ENCODE data around the gene SEMA5A. TPM values are rescaled to one million over a fixed set of nuclear protein-coding genes. Genes with fewer than 3 reads are reported as not detected.

Gene SEMA5A
- total RNA-seq, 2 experiments from 2014 or later: not detected

DNA sequence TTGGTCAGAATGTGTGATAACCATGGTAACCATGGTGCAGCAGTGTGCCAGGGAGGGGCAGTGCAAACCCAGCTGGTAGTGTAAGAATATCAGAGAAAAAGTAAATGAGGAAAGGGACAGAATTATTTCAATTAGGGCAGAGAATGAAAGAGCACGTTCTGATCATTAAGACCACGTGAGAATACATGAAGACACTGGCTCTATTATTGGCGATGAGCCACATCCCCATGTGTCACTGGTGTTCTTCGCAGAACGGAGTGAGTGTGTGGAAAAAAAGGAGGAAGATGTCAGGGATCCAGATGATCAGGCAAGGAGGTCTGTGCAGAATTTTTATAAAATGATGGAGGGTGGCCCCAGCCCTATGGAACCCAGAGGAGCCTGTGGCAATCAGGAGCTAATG is 315.5 kb downstream of the SEMA5A start:
- CTCF ChIA-PET: no interaction called here
- intact Hi-C loops (cut with micrococcal nuclease): no loop called here

DNA sequence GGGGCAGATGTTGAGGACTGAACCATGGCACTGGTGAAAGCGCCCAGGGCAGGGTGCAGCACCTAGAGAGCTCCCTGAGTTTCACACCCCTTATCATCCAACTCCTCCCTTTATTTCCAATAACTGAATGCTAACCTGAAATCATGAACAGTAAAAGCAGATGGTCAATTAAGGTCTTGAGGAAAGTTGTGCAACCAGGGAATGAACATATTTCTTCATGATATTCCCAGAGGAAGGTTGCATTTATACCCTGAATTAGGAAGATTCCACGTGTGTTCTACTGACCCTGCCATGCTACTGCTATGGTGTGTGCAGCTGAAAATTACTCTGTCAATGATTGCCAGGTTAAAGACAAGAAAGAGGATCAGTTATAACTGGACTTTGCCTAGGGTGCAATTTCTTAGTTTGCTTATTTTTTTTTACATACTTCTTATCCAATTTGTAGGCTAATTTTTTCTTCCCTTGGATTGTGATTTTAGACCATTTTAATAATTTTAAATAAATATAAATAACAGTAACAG is 319.8 kb downstream of the SEMA5A start:
- intact Hi-C loops (cut with micrococcal nuclease): no loop called here
- no peaks in the 10 kb centered on the region for H3K9me3 Mint-ChIP-seq
- CTCF ChIA-PET: no interaction called here

More for the DNA sequence above, 315.5 kb downstream of the SEMA5A start:
- H3K27me3 Mint-ChIP-seq (ENCODE audit: low read depth): no peaks in the 10 kb centered on the region
- peaks cover 1% of the 10 kb centered on the region for H3K9me3 Mint-ChIP-seq
- H3K4me1 Mint-ChIP-seq (ENCODE audit: low read depth): no peaks in the 10 kb centered on the region
- no peak overlapping the region for H3K27ac Mint-ChIP-seq
- H3K4me3 Mint-ChIP-seq: no peak overlapping the region
- peaks cover 2% of the 10 kb centered on the region for H3K36me3 Mint-ChIP-seq (ENCODE audit: low read depth)
- DNase-seq: no peak

DNA sequence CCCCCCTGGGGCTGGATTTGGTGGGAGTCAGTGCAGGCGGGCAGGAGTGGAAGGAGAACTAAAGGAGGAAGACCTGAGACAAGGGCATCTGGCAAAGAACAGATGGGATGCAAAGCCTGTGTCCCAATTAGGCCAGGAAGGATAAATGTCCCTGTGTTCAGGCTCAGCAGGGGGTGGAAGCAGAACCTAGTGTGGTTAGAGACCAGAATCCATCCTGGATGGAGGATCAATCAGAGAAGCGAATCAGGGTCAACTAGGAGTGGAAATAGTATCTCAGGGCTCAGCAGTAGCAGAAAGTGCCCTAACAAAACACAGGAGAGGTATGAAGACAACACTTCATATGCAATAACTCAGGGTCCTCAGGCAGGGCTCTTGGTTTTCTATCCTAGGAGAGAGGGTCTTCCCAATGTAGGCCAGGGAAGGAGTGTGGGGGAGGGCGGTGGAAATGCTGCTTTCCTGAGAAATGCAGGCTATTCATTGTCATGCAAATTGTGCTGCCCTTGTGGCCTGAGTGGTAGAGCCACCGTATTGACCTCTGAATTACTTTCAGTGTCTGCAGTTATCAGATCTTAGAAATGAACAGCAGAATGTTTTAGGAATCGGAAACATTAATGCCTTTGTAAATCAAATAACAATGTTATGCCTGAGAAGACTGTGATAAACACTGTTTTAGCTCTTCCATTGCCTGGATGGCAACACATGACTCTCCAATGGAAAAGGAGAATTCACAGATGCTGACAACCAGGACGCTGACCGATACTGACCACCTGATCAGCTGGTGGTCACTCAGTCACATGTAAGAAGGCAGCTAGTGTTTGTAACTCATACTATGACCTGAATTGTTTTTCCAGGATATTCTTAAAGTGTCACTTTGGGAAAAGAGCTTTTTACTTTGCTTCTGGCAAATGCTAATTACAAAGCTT is 323.6 kb downstream of the SEMA5A start:
- Mint-ChIP-seq H3K9me3 (no peaks in the 10 kb centered on the region), H3K36me3 (ENCODE audit: low read depth) (no peaks in the 10 kb centered on the region), H3K27me3 (ENCODE audit: low read depth) (no peaks in the 10 kb centered on the region), H3K4me3 (no peak overlapping the region), H3K4me1 (ENCODE audit: low read depth) (no peaks in the 10 kb centered on the region), H3K27ac (no peak overlapping the region)
- DNase-seq: no peak
- intact Hi-C loops (cut with micrococcal nuclease): no loop called here
- CTCF ChIA-PET: no interaction called here

More for the DNA sequence above, 319.8 kb downstream of the SEMA5A start:
- Mint-ChIP-seq H3K4me3 (no peak overlapping the region), H3K4me1 (ENCODE audit: low read depth) (no peaks in the 10 kb centered on the region), H3K27me3 (ENCODE audit: low read depth) (no peaks in the 10 kb centered on the region), H3K27ac (no peak overlapping the region), H3K36me3 (ENCODE audit: low read depth) (no peaks in the 10 kb centered on the region)
- DNase-seq: no peak

DNA sequence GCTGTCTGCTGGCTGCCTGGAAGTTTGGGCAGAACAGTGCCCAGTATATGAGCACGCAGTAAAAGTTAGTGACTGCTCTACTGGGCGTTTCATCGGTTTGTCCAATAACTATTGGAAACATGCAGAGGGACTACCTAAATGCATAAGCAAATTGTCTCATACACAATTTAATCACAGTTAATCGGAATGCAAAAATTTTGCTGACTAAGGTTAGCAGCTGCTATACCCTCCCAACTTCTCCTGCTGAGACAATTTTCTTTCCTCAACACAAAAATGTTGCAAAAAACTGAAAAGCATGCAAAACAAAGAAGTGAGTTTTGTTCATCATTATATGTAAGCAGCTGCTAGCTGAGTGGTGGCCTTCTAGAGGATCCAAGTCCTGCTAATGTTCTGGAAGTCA is 327.5 kb downstream of the SEMA5A start:
- H3K4me1 Mint-ChIP-seq (ENCODE audit: low read depth): no peaks in the 10 kb centered on the region
- CTCF ChIA-PET: no interaction called here
- H3K27me3 Mint-ChIP-seq (ENCODE audit: low read depth): no peaks in the 10 kb centered on the region
- H3K9me3 Mint-ChIP-seq: peaks cover 3% of the 10 kb centered on the region
- no peak overlapping the region for H3K27ac Mint-ChIP-seq
- intact Hi-C loops (cut with micrococcal nuclease): no loop called here
- H3K36me3 Mint-ChIP-seq (ENCODE audit: low read depth): no peaks in the 10 kb centered on the region
- no peak overlapping the region for H3K4me3 Mint-ChIP-seq
- no peak for DNase-seq

DNA sequence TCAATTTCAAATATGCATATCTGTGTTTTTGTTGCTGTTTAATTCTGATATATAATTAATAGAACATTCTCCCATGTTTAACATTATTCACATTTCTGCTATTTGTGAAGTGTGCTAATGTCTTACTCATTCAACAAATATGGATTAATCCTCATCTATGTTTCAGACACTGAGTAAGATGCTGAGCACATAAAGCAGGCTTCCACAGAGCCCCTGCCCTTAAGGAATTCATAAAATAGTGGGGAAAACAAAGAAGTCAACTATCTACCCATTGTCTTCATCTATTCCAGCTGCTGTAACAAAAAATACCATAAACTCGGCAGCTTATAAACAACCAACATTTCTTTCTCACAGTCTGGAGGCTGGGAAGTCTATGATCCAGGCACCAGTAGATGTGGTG is 333.3 kb downstream of the SEMA5A start:
- intact Hi-C loops (cut with micrococcal nuclease): no loop called here
- Mint-ChIP-seq H3K27me3 (ENCODE audit: low read depth) (no peaks in the 10 kb centered on the region), H3K4me3 (no peak overlapping the region), H3K4me1 (ENCODE audit: low read depth) (no peaks in the 10 kb centered on the region), H3K27ac (no peak overlapping the region), H3K36me3 (ENCODE audit: low read depth) (no peaks in the 10 kb centered on the region), H3K9me3 (peaks cover 3% of the 10 kb centered on the region)
- DNase-seq: no peak
- CTCF ChIA-PET: no interaction called here

DNA sequence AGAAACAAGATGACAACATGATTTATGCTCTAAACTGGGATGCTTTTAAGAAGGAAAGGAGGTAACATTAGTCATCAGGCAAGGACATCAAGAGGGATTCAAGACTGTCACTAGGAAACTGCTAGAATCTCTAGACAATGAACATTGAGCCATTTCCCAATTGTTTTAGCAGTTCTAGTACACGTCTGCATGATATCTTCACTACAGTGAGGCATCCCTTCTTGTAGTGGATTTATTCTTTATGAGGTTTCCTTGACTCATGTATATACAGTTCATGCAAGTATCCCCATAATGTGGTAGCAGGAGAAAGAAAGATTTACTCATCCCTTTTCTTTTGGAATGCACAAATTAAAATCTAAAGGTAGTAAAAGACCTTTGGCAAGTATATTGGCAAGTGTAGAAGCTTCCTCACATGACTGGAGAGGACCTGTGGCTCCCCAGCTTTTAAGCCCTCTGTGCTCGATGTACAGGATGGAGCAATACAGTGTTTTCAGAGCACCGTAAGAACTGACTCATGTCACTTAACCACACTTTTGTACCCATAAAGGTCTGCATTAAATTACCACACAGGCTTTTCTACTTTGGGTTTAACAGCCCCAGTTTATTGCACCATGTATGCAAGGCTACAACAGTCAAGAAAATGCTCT is 335.9 kb downstream of the SEMA5A start:
- CTCF ChIA-PET: no interaction called here
- H3K4me3 Mint-ChIP-seq: no peak overlapping the region
- intact Hi-C loops (cut with micrococcal nuclease): loop anchor here (5.0 kb wide), 1 partner anchor 1323 kb away; no protein-coding TSS in a partner anchor

DNA sequence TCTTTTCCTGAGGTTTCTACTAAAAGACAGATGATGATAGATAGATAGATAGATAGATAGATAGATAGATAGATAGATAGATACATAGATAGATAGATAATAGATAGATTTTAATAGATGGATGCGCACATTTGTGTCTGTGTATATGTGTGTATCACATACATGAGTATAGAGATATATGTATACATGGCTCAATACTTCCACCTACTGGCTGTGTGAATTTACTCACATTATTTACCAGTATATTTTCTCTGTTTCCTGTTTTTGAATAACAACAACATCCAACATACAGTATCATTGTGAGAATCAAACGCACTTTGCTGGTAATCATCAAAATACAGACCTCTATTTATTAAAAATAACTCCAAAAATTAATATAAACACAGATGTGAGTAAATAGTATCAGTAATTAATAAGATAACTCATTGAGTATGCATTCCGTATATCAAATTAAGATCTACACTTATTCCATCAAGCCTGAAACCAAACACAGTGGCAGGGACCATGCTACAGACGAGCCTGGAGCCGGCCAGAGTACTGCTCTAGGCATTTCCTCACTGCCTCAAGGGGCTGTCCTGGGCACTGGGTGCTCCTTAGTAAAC is 338.0 kb downstream of the SEMA5A start:
- intact Hi-C loops (cut with micrococcal nuclease): loop anchor here (1.0 to 5.0 kb wide), 2 partner anchors 1281 to 1321 kb away; no protein-coding TSS in a partner anchor
- H3K27me3 Mint-ChIP-seq (ENCODE audit: low read depth): no peaks in the 10 kb centered on the region
- CTCF ChIA-PET: interaction anchor here (0.7 to 1.0 kb wide), 2 partner anchors 1280 to 1283 kb away, joined by 3 to 4 read pairs; no protein-coding TSS in a partner anchor
- H3K36me3 Mint-ChIP-seq (ENCODE audit: low read depth): no peaks in the 10 kb centered on the region
- no peaks in the 10 kb centered on the region for H3K4me1 Mint-ChIP-seq (ENCODE audit: low read depth)
- H3K9me3 Mint-ChIP-seq: no peaks in the 10 kb centered on the region
- no peak for DNase-seq
- H3K27ac Mint-ChIP-seq: no peak overlapping the region
- H3K4me3 Mint-ChIP-seq: no peak overlapping the region

More for the DNA sequence above, 335.9 kb downstream of the SEMA5A start:
- DNase-seq: no peak
- H3K4me1 Mint-ChIP-seq (ENCODE audit: low read depth): no peaks in the 10 kb centered on the region
- peaks cover 3% of the 10 kb centered on the region for H3K9me3 Mint-ChIP-seq
- no peak overlapping the region for H3K27ac Mint-ChIP-seq
- H3K27me3 Mint-ChIP-seq (ENCODE audit: low read depth): no peaks in the 10 kb centered on the region
- no peaks in the 10 kb centered on the region for H3K36me3 Mint-ChIP-seq (ENCODE audit: low read depth)

DNA sequence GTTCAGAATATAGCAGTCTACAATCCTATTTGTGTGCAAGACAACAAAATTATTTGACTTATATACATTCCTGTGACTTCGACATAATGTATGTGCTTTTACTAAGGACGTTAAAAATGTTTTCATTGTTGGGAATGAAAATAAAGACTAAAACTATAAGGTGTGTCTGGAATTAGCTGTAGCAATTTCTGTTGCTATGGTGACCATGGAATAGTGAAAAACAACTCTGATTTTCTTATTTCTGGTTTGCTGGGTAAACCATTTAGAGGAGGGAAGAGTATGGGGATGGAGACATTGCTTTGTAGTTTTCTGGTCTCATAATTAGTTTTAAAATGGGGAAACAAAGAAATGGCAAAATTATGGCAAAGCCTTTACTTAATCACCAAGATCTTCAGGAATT is 343.2 kb downstream of the SEMA5A start:
- H3K9me3 Mint-ChIP-seq: no peaks in the 10 kb centered on the region
- H3K36me3 Mint-ChIP-seq (ENCODE audit: low read depth): no peaks in the 10 kb centered on the region
- no peak overlapping the region for H3K4me3 Mint-ChIP-seq
- CTCF ChIA-PET: no interaction called here
- no peak for DNase-seq
- H3K4me1 Mint-ChIP-seq (ENCODE audit: low read depth): no peaks in the 10 kb centered on the region
- intact Hi-C loops (cut with micrococcal nuclease): no loop called here
- no peaks in the 10 kb centered on the region for H3K27me3 Mint-ChIP-seq (ENCODE audit: low read depth)
- no peak overlapping the region for H3K27ac Mint-ChIP-seq

DNA sequence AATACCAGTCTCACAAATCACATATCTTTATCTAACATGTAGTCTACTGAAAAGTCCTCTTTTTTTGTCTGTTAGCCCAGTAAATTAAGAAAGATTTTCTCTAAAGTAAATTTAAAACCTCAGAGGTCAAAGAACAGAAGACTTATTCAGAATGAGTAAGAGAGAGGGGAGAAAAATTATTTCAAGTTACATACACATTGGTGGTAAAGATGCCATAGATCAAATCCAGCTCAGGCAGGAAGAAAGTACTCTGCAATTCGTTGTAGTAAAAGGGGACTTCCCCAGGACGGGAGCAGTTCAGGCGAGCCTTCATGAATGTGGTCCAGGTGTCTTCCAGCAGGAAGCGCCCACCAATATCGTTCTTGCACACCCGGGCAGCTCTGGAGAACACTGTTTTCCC is 344.1 kb downstream of the SEMA5A start:
- Mint-ChIP-seq H3K4me1 (ENCODE audit: low read depth) (no peaks in the 10 kb centered on the region), H3K27me3 (ENCODE audit: low read depth) (no peaks in the 10 kb centered on the region), H3K9me3 (no peaks in the 10 kb centered on the region), H3K4me3 (no peak overlapping the region), H3K36me3 (ENCODE audit: low read depth) (no peaks in the 10 kb centered on the region), H3K27ac (no peak overlapping the region)
- CTCF ChIA-PET: no interaction called here
- intact Hi-C loops (cut with micrococcal nuclease): no loop called here
- no peak for DNase-seq

DNA sequence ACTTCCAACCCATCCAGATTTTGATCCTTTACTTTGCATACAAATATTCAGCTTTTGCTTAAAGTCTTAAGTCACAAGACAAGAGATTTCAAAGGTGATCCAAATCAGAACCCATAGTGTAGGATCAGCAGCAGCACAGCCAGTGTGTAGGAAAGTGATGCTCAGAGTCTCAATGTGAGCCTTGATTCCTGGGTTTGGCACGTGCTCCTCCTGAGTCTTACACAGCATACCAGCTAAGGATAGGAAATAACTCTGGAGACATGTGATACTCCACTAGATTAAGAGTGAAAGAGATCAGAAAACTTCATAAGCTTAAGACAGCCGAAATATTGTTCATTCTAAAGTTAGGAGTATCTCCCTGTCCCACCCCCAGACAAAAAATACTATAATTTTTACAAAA is 344.9 kb downstream of the SEMA5A start:
- intact Hi-C loops (cut with micrococcal nuclease): no loop called here
- H3K27me3 Mint-ChIP-seq (ENCODE audit: low read depth): no peaks in the 10 kb centered on the region
- DNase-seq: no peak
- no peaks in the 10 kb centered on the region for H3K9me3 Mint-ChIP-seq
- no peak overlapping the region for H3K4me3 Mint-ChIP-seq
- CTCF ChIA-PET: interaction anchor here (1.1 kb wide), 1 partner anchor 91 kb away, joined by 4 read pairs; no protein-coding TSS in a partner anchor
- no peaks in the 10 kb centered on the region for H3K4me1 Mint-ChIP-seq (ENCODE audit: low read depth)
- H3K36me3 Mint-ChIP-seq (ENCODE audit: low read depth): no peaks in the 10 kb centered on the region
- H3K27ac Mint-ChIP-seq: no peak overlapping the region

DNA sequence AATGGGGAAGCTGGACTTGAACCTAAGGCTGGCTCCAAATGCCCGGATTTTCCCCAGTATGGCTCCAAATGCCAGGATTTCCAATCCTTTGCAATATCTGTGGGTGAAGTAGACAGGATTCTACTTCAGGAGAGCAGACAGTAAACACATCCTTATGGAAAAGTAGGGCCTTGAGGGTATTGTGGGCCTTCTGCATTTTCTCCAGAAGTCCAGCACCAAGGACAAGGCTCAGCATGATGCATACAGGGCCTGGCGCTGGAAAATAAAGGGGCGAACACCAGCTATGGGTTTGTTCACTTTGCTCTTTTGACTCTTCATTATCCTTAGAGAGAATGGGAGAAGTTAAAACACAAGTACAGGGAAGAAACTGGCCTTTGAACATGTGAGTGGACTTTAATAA is 347.5 kb downstream of the SEMA5A start:
- no peak overlapping the region for H3K27ac Mint-ChIP-seq

DNA sequence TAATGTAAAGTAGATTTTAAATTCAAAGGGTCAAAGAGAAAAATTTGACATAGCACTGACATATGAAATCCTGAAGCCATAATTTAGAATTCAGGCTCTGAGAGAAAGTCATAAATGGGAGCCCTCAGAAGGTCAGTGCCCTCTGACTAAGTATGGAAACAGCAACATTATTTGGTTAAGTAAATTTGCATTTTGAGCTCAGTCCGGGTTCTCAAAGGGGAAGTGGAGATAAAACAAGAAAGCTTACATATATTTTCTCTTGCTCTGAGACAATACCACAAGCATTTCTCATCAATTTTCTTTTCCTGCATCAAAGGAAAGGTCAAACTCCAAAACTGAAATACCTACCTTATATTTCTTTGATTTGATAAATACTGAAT is 348.0 kb downstream of the SEMA5A start:
- Mint-ChIP-seq H3K27ac (no peak overlapping the region), H3K27me3 (ENCODE audit: low read depth) (no peaks in the 10 kb centered on the region), H3K4me3 (no peak overlapping the region), H3K36me3 (ENCODE audit: low read depth) (no peaks in the 10 kb centered on the region), H3K4me1 (ENCODE audit: low read depth) (no peaks in the 10 kb centered on the region), H3K9me3 (no peaks in the 10 kb centered on the region)
- intact Hi-C loops (cut with micrococcal nuclease): no loop called here
- CTCF ChIA-PET: interaction anchor here (0.5 kb wide), 1 partner anchor 23 kb away, joined by 3 read pairs; no protein-coding TSS in a partner anchor
- DNase-seq: no peak

More for the DNA sequence above, 347.5 kb downstream of the SEMA5A start:
- Mint-ChIP-seq H3K9me3 (no peaks in the 10 kb centered on the region), H3K4me3 (no peak overlapping the region), H3K27me3 (ENCODE audit: low read depth) (no peaks in the 10 kb centered on the region), H3K4me1 (ENCODE audit: low read depth) (no peaks in the 10 kb centered on the region), H3K36me3 (ENCODE audit: low read depth) (no peaks in the 10 kb centered on the region)
- CTCF ChIA-PET: interaction anchor here (0.5 kb wide), 1 partner anchor 23 kb away, joined by 3 read pairs; no protein-coding TSS in a partner anchor
- DNase-seq: no peak
- intact Hi-C loops (cut with micrococcal nuclease): no loop called here
